H9 (cell line): ENCODE measurements around the gene RRAGD. TPM values are rescaled to one million over a fixed set of nuclear protein-coding genes. Genes with fewer than 3 reads are reported as not detected.

ENCODE experiments used
- DNase-seq: peaks from one replicate; pipeline ENCODE4 v3.0.0-alpha.2; 2017
- H2AFZ ChIP-seq: one replicate; pipeline ENCODE4 v1.6.1; 2013; ENCODE audit warnings: mild to moderate bottlenecking, low read length, control low read depth, moderate library complexity
- H2AK5ac ChIP-seq: 2 replicates; pipeline ENCODE4 v1.6.1; 2013; ENCODE audit warnings: low read length, control low read depth, mixed read lengths; ENCODE audit not compliant: insufficient read length
- H2BK120ac ChIP-seq: one replicate; pipeline ENCODE4 v1.6.1; 2013; ENCODE audit warnings: low read depth, mild to moderate bottlenecking, low read length, control low read depth, inconsistent platforms; ENCODE audit not compliant: poor library complexity, severe bottlenecking
- H2BK12ac ChIP-seq: 2 replicates; pipeline ENCODE4 v1.6.1; 2013; ENCODE audit warnings: low read length, control low read depth, mixed read lengths, low read depth; ENCODE audit not compliant: insufficient read length
- H2BK15ac ChIP-seq: 2 replicates; pipeline ENCODE4 v1.6.1; 2013; ENCODE audit warnings: low read depth, low read length, control low read depth
- H2BK20ac ChIP-seq: one replicate; pipeline ENCODE4 v1.6.1; 2013; ENCODE audit warnings: low read depth, mild to moderate bottlenecking, low read length, control low read depth, inconsistent platforms; ENCODE audit not compliant: poor library complexity, severe bottlenecking
- H2BK5ac ChIP-seq: 2 replicates; pipeline ENCODE4 v1.6.1; 2013; ENCODE audit warnings: low read length, control low read depth, mixed read lengths; ENCODE audit not compliant: insufficient read length
- H3K14ac ChIP-seq: 2 replicates; pipeline ENCODE4 v1.6.1; 2013; ENCODE audit warnings: low read length, control low read depth; ENCODE audit not compliant: insufficient read depth
- H3K18ac ChIP-seq: 2 replicates; pipeline ENCODE4 v1.6.1; 2013; ENCODE audit warnings: low read depth, mild to moderate bottlenecking, mixed read lengths, low read length, control low read depth; ENCODE audit not compliant: insufficient read length
- H3K23ac ChIP-seq: 2 replicates; pipeline ENCODE4 v1.6.1; 2013; ENCODE audit warnings: low read length, control low read depth, mixed read lengths, low read depth; ENCODE audit not compliant: insufficient read length
- H3K23me2 ChIP-seq: 2 replicates; pipeline ENCODE4 v1.6.1; 2013; ENCODE audit warnings: low read depth, mild to moderate bottlenecking, mixed read lengths, low read length, control low read depth; ENCODE audit not compliant: insufficient read length, poor library complexity, severe bottlenecking
- H3K27ac ChIP-seq: 2 replicates; pipeline ENCODE4 v1.5.1; 2013; ENCODE audit warnings: low read length, control low read depth, mixed read lengths, low read depth; ENCODE audit not compliant: insufficient read length
- H3K27me3 ChIP-seq: 2 replicates; pipeline ENCODE4 v1.6.1; 2013; ENCODE audit warnings: low read length, control low read depth, inconsistent platforms; ENCODE audit not compliant: insufficient read depth
- H3K4ac ChIP-seq: 2 replicates; pipeline ENCODE4 v1.6.1; 2013; ENCODE audit warnings: low read depth, mild to moderate bottlenecking, control low read depth, inconsistent platforms, low read length, moderate library complexity
- H3K4me1 ChIP-seq: 2 replicates; pipeline ENCODE4 v1.6.1; 2013; ENCODE audit warnings: low read length, control low read depth, inconsistent platforms; ENCODE audit not compliant: insufficient read depth
- H3K4me2 ChIP-seq: 2 replicates; pipeline ENCODE4 v1.6.1; 2013; ENCODE audit warnings: low read length, control low read depth, mixed read lengths; ENCODE audit not compliant: insufficient read length, insufficient read depth
- H3K56ac ChIP-seq: 2 replicates; pipeline ENCODE4 v1.6.1; 2013; ENCODE audit warnings: low read depth, mild to moderate bottlenecking, mixed read lengths, low read length, control low read depth; ENCODE audit not compliant: insufficient read length
- H3K79me1 ChIP-seq: 2 replicates; pipeline ENCODE4 v1.6.1; 2013; ENCODE audit warnings: low read depth, mild to moderate bottlenecking, moderate library complexity, low read length, control low read depth, inconsistent platforms; ENCODE audit not compliant: insufficient read depth, poor library complexity, severe bottlenecking
- H3K79me2 ChIP-seq: 2 replicates; pipeline ENCODE4 v1.6.1; 2013; ENCODE audit warnings: low read length, control low read depth, inconsistent platforms; ENCODE audit not compliant: insufficient read depth
- H3K9ac ChIP-seq: 2 replicates; pipeline ENCODE4 v1.6.1; 2013; ENCODE audit warnings: low read length, control low read depth, mixed read lengths; ENCODE audit not compliant: insufficient read length; ENCODE audit errors: extremely low read depth
- H3K9me3 ChIP-seq: one replicate; pipeline ENCODE4 v1.6.1; 2013; ENCODE audit warnings: low read depth, low read length, inconsistent platforms; ENCODE audit not compliant: control insufficient read depth
- H3T11ph ChIP-seq: one replicate; pipeline ENCODE4 v1.6.1; 2013; ENCODE audit warnings: mild to moderate bottlenecking, low read length, control low read depth, inconsistent platforms
- H4K20me1 ChIP-seq: one replicate; pipeline ENCODE4 v1.6.1; 2013; ENCODE audit not compliant: control insufficient read depth, insufficient read length, insufficient read depth
- H4K5ac ChIP-seq: 2 replicates; pipeline ENCODE4 v1.6.1; 2013; ENCODE audit warnings: low read depth, mild to moderate bottlenecking, mixed read lengths, low read length, control low read depth; ENCODE audit not compliant: insufficient read length
- H4K8ac ChIP-seq: replicated peaks from 2 replicates; pipeline ENCODE4 v1.6.1; 2013; ENCODE audit warnings: low read length, control low read depth, mixed read lengths, low read depth; ENCODE audit not compliant: insufficient read length
- H4K91ac ChIP-seq: 2 replicates; pipeline ENCODE4 v1.6.1; 2013; ENCODE audit warnings: low read depth, mild to moderate bottlenecking, moderate library complexity, mixed read lengths, low read length, control low read depth; ENCODE audit not compliant: insufficient read length
- H3K27ac Mint-ChIP-seq, 3 experiments: 2 replicates in 2 of 3; 3 replicates in 1 of 3; pipeline ENCODE4 v1.8.0; 2020 to 2021; ENCODE audit warnings: mixed read lengths in 3 of 3, mild to moderate bottlenecking in 1 of 3, moderate library complexity in 1 of 3
- H3K27me3 Mint-ChIP-seq: 2 replicates; pipeline ENCODE4 v1.8.0; 2021; ENCODE audit warnings: low read depth, mild to moderate bottlenecking, moderate library complexity, mixed read lengths
- H3K36me3 Mint-ChIP-seq, 3 experiments: 2 replicates in 2 of 3; 3 replicates in 1 of 3; pipeline ENCODE4 v1.8.0; 2020 to 2021; ENCODE audit warnings: low read depth in 3 of 3, mixed read lengths in 3 of 3; ENCODE audit not compliant: insufficient read depth in 1 of 3
- H3K4me1 Mint-ChIP-seq, 2 experiments: 2 replicates each; pipeline ENCODE4 v1.8.0; 2020; ENCODE audit warnings: mixed read lengths in 2 of 2
- H3K4me3 Mint-ChIP-seq, 2 experiments: 2 replicates in 1 of 2; 3 replicates in 1 of 2; pipeline ENCODE4 v1.8.0; 2020 to 2021; ENCODE audit warnings: mild to moderate bottlenecking in 2 of 2, mixed read lengths in 2 of 2, moderate library complexity in 1 of 2
- H3K9me3 Mint-ChIP-seq, 2 experiments: 2 replicates in 1 of 2; 3 replicates in 1 of 2; pipeline ENCODE4 v1.8.0; 2020; ENCODE audit warnings: mild to moderate bottlenecking in 2 of 2, mixed read lengths in 2 of 2, moderate library complexity in 1 of 2
- WGBS: extraction: QIAGEN DNeasy Blood & Tissue Kit; methylation state at CpG from one replicate; pipeline ENCODE4 v1.1.7; 2013; ENCODE audit warnings: missing lambda C conversion rate, low lambda C conversion rate, mixed read lengths; ENCODE audit not compliant: insufficient read length; ENCODE audit errors: extremely low coverage; 5-methylcytosine and 5-hydroxymethylcytosine counted together
- total RNA-seq: library from RNA; stranded (reverse); gene quantifications from 2 replicates; pipeline ENCODE4 v1.2.1, GENCODE V29; 2021
- TF ChIP-seq, protein P1 (sequence below): fragments of 200-600 bp; sonication (generic); conservative IDR thresholded peaks from 3 replicates; pipeline ENCODE4 v1.8.0; 2021; ENCODE audit warnings: antibody characterized with exemption, mild to moderate bottlenecking

The RRAGD gene
- total RNA-seq, 1 experiment from 2014 or later: 10.6 TPM

GRCh38 chr6:89409461-89410035, 2.5 kb downstream of the RRAGD start:
- peaks cover 2% of the 10 kb centered on the region; the same call in 1 of the 2 replicates for H3K79me2 ChIP-seq
- Mint-ChIP-seq H3K9me3 (no peaks in the 10 kb centered on the region; a peak in 1 of 5 replicates), H3K36me3 (no peaks in the 10 kb centered on the region), H3K27me3 (peaks cover 56% of the 10 kb centered on the region), H3K27ac (peak overlapping the region in 1 of 3 experiments; percentile 89; a peak in 2 of 7 replicates), H3K4me3 (peak overlapping the region; percentile 79 to 90), H3K4me1 (peaks cover 52 to 57% of the 10 kb centered on the region in 2 experiments)
- H2BK12ac ChIP-seq: no peak overlapping the region
- H2BK120ac ChIP-seq: no peak overlapping the region
- DNase-seq: no peak
- H3K27me3 ChIP-seq: peaks cover 5% of the 10 kb centered on the region; the same call in 1 of the 2 replicates
- no peak overlapping the region for H2BK15ac ChIP-seq
- no peak overlapping the region for H4K8ac ChIP-seq
- H4K91ac ChIP-seq: no peak overlapping the region
- peaks cover 23% of the 10 kb centered on the region for H3K23me2 ChIP-seq
- H3K79me1 ChIP-seq: no peaks in the 10 kb centered on the region
- no peak overlapping the region for H3K4ac ChIP-seq
- no peak overlapping the region for H3T11ph ChIP-seq
- peaks cover 13% of the 10 kb centered on the region for H3K4me1 ChIP-seq
- TF ChIP-seq, protein P1, sequence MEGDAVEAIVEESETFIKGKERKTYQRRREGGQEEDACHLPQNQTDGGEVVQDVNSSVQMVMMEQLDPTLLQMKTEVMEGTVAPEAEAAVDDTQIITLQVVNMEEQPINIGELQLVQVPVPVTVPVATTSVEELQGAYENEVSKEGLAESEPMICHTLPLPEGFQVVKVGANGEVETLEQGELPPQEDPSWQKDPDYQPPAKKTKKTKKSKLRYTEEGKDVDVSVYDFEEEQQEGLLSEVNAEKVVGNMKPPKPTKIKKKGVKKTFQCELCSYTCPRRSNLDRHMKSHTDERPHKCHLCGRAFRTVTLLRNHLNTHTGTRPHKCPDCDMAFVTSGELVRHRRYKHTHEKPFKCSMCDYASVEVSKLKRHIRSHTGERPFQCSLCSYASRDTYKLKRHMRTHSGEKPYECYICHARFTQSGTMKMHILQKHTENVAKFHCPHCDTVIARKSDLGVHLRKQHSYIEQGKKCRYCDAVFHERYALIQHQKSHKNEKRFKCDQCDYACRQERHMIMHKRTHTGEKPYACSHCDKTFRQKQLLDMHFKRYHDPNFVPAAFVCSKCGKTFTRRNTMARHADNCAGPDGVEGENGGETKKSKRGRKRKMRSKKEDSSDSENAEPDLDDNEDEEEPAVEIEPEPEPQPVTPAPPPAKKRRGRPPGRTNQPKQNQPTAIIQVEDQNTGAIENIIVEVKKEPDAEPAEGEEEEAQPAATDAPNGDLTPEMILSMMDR: no peak
- H4K20me1 ChIP-seq: no peaks in the 10 kb centered on the region
- H2AFZ ChIP-seq: no peak overlapping the region
- no peak overlapping the region for H3K14ac ChIP-seq
- H3K9me3 ChIP-seq: no peaks in the 10 kb centered on the region
- WGBS: no CpG with 5 or more reads among the region's 7 CpGs
- no peak overlapping the region for H2BK5ac ChIP-seq
- no peak overlapping the region for H3K23ac ChIP-seq
- H2AK5ac ChIP-seq: no peak overlapping the region
- no peak overlapping the region for H3K27ac ChIP-seq
- no peak overlapping the region for H3K56ac ChIP-seq
- no peak overlapping the region for H4K5ac ChIP-seq
- no peak overlapping the region for H2BK20ac ChIP-seq
- H3K4me2 ChIP-seq: peak overlapping the region; percentile 97
- no peak overlapping the region for H3K9ac ChIP-seq
- H3K18ac ChIP-seq: no peak overlapping the region
